GM21367 (cell line): ENCODE data around the gene ARFRP1.

ENCODE experiments used
- ATAC-seq: cut with Tn5 transposase; IDR thresholded peaks from one replicate; pipeline ENCODE4 v1.9.1; 2021; ENCODE audit not compliant: unreplicated experiment

ARFRP1 gene

DNA sequence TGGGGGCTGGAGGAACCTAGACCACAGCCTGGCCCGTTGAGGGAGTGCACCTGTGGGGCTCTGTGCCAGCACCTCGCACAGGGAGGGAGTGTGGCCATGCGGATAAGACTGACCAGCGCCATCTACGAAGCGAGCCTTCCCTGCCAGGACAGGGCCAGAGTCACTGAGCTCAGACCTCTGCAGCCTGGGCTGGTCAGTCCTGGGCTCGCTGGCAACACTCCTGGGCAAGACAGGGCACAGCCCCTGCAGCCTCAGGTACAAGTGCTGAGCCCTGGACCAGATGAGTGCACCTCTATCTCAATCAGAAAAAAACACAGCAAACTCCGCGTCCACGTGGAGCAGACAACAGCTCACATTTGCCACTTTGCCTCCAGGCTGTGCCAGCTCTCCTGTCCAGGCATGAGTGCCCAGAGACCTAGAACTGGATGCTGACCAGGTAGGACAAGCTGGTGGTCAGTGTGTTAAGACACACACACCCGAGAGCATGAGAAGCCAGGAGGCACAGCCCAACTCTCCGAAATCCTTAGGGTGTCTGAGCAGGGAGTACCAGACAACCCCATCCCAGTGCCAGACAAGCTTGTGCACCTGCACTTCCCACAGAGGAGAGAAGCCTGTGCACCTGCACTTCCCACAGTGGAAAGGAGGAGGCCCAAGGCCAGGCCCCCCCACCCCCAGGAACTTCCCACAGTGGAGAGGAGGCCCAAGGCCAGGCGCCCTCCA is 4.9 kb downstream of the ARFRP1 start:
- no peak for ATAC-seq

DNA sequence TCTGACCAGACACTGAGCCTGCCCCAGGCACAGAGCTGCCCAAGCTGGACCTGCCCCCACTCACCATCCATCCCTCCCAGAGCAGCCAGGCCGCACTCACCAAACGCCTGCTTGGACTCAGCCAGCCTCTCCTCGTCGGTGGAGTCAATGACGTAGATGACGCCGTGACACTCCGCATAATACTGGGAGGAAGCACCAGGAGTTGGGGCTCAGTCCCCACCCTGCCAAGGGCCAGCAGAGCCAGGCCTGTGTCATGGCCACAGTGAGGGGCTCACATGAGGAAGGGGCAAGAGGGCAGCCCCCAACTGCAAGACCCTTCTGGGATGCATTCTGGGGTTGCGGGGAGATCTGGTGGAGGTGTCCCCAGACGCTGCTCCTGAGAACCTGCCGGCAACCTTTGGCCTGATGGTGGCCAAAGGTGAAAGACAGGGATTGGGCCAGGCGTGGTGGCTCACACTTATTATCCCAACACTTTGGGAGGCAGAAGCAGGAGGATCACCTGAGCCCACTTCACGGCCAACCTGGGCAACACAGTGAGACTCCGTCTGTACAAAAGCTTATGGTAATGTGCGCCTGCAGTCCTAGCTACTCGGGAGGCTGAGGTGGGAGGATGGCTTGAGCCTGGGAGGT is 5.6 kb downstream of the ARFRP1 start:
- no peak for ATAC-seq

DNA sequence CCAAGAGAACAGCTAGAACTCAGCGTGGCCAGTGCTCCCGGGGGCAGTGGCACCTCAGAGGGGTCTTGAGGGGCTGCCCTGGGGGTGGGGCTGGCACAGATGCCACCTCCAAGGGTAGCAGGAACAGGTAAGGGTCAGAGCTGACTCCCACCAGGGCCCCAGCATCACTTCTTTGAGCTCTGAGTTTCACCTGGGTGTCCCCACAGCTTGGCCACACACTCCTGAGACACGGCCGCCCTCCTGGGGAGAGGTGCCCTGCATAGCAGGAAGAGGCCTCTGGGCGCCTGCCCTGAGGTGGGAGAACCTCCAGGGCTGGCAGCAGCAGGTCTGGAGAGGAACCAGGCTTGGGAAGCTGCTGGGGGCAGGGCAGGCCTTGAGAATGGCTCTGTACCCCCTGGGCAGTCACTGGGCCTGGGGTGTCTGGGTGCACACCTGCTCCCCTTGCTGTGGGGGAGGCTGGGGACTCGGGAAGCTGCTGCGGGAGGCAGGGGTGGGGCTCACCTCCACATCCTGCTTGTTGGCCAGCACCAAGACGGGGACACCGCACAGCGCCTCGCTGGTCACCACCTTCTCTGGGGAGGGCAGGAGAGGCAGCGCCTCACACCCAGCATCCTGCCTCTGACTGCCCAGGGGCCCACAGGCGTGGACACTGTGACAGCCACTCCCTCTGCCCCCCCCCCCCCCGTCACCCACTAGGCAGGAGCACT is 6.3 kb downstream of the ARFRP1 start:
- no peak for ATAC-seq

DNA sequence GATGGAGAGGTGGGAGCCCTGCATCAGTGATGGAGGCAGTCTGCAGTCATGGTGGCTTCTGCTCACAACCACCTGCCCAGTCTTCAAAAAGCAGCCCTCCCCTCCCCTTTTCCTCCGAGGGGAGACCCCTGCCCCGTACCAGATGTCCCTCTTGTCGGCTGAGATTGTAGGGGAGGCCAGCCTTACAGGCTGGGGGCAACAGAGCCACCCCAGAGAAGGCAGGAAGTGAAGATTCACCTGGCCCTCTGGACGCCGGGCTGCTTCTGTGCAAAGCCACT is 6.8 kb downstream of the ARFRP1 start:
- no peak for ATAC-seq

DNA sequence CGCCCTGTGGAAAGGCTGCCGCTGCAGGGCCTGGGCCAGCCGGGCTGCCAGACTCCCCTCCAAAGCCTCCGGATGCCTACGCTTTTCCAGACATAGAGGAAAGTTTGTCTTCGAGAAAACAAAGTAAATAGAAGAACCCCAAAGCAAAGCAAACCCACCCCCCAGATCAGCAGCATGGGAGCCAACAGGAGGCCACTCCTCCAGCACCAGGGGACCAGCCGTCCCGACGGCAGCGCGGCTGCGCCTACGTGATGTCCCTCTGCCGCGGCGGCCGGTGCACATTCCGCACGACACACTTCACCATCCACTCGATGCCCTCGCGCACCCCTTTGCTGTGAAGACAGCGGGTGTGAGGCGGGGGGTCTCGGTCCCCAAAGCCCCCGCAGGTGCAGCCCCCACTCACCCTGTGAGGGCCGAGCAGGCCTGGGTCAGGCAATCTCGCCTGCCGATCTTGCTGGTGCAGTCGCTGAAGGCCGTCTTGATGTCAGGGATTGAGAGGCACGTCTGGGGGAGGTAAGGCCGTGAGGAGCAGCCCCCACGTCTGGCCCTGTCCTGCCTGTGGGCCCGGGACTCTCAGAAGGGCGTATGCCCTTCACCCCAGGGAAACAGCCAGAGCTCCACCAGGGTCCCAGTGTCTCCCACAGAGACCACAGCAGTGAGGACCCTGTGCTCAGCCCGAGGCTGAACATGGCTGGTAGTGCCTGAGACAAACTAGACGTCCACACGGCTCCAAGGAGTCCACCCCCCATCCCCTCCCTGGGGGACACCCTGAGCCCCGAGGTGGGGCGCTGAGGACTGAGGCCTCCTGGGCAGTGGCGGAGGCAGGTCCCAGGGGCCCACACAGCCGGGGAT is 7.4 kb downstream of the ARFRP1 start:
- ATAC-seq = no peak

DNA sequence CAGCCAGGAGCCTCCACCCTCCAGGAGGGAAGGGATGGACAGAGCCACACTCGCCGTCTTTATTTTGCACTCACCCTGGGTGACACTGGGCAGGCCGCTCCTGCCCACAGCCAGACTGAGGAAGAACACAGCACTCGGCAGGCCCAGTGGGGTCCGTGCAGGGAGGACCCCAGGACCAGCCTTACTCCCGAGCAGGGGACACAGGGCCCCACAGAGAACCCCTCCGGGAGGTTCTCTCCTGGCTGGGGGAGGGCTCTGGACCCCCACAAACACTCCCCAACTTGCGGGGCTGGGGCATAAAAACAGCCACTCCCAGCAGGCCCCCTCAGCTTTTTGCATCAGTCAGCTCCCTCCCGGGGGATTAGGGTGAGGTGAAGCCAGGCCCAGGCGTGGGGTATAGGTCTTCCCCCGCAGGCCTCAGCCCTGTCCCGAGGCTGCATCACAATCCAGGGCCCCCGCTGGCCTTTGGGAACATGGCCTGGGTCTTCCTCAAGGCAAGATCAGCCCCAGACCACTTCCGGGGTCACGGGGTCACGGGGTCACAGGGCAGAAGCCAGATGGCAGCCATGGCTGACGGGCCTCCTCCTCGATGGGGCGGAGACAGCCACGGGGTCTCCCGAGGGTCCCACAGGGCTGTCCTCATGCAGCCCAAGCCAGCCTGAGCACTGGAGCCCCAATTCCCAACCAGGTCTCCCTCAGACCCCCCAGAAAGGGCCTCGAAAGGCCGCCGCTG is 8.1 kb downstream of the ARFRP1 start:
- ATAC-seq = no peak

DNA sequence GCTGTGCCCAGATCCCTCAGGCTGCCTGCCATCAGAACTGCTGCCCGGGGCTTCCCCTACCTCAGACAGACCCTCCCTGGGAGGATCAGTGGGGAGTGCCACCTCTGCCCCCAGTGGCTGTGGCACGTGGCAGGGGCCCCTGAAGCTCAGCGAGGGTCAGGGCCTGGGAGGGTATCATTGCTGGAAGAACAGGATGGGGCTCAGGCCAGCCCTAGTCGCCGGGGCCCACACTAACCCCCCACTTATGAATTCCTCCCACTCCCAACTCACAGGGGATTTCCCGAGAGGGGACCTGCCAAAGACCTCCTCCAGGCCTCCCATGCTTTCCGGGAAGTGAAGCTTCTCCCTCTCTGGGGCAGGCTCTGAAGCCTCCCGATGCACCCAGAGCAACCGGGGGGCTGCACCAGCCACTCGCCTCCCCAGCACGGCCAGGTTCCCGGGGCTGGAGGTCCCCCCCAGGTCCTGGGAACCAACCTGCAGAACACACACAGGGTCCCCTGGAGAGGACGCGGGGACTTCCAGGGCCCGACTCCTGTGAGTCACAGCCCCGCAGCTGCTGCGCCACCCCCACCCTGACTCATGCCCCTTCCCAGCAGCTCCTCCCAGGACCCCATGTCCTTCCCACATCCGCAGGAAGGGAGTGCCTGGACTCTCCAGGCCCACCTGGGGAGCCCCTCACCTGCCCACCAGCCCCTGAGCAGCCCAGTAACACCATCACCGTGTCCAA is 8.9 kb downstream of the ARFRP1 start:
- no peak for ATAC-seq

DNA sequence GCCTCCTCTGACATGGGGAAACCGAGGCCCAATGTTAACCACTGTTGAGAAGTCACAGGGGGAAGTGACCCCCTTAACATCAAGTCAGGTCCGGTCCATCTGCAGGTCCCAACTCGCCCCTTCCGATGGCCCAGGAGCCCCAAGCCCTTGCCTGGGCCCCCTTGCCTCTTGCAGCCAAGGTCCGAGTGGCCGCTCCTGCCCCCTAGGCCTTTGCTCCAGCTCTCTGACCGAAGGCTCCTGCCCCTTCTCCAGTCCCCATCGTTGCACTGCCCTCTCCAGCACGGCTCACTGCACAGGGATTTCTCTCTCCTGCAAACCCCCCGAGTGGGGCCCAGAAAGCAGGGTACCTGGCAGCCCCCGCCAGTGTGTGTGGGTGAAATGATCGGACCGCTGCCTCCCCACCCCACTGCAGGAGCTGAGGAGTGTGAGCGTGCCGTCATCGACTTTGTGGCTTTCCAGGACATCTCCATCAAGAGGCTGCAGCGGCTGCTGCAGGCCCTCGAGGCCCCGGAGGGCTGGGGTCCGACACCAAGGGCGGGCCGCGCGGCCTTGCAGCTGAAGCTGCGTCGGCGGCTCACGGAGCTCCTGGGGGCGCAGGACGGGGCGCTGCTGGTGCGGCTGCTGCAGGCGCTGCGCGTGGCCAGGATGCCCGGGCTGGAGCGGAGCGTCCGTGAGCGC is 9.8 kb downstream of the ARFRP1 start:
- no peak for ATAC-seq

DNA sequence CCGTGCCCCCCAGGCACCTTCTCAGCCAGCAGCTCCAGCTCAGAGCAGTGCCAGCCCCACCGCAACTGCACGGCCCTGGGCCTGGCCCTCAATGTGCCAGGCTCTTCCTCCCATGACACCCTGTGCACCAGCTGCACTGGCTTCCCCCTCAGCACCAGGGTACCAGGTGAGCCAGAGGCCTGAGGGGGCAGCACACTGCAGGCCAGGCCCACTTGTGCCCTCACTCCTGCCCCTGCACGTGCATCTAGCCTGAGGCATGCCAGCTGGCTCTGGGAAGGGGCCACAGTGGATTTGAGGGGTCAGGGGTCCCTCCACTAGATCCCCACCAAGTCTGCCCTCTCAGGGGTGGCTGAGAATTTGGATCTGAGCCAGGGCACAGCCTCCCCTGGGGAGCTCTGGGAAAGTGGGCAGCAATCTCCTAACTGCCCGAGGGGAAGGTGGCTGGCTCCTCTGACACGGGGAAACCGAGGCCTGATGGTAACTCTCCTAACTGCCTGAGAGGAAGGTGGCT is 10.4 kb downstream of the ARFRP1 start:
- ATAC-seq = no peak

DNA sequence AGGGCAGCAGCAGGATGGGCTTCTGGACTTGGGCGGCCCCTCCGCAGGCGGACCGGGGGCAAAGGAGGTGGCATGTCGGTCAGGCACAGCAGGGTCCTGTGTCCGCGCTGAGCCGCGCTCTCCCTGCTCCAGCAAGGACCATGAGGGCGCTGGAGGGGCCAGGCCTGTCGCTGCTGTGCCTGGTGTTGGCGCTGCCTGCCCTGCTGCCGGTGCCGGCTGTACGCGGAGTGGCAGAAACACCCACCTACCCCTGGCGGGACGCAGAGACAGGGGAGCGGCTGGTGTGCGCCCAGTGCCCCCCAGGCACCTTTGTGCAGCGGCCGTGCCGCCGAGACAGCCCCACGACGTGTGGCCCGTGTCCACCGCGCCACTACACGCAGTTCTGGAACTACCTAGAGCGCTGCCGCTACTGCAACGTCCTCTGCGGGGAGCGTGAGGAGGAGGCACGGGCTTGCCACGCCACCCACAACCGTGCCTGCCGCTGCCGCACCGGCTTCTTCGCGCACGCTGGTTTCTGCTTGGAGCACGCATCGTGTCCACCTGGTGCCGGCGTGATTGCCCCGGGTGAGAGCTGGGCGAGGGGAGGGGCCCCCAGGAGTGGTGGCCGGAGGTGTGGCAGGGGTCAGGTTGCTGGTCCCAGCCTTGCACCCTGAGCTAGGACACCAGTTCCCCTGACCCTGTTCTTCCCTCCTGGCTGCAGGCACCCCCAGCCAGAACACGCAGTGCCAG is 11.0 kb downstream of the ARFRP1 start, which contains the start of gene TNFRSF6B:
TNFRSF6B (plus strand) TSS at position 25 of the 729 bp plus-strand sequence; CDS start at position 141, 116 bp downstream.
- ATAC-seq = no peak

DNA sequence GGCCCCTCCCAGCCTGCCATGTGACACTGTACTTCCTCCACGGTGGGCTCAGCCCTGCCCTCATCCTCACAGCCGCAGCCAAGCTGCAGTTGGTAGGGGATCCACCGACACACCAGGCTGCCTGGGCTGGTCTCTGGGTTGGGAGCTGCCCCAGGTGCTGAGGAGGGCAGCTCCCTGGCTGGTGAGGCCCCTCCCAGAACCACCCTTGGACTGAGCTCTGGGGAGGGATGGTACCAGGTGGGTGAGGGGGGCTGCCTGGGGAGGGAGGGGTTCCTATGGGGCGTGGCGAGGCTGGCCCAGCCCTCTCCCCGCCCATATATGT is 11.5 kb downstream of the ARFRP1 start:
- no peak for ATAC-seq

DNA sequence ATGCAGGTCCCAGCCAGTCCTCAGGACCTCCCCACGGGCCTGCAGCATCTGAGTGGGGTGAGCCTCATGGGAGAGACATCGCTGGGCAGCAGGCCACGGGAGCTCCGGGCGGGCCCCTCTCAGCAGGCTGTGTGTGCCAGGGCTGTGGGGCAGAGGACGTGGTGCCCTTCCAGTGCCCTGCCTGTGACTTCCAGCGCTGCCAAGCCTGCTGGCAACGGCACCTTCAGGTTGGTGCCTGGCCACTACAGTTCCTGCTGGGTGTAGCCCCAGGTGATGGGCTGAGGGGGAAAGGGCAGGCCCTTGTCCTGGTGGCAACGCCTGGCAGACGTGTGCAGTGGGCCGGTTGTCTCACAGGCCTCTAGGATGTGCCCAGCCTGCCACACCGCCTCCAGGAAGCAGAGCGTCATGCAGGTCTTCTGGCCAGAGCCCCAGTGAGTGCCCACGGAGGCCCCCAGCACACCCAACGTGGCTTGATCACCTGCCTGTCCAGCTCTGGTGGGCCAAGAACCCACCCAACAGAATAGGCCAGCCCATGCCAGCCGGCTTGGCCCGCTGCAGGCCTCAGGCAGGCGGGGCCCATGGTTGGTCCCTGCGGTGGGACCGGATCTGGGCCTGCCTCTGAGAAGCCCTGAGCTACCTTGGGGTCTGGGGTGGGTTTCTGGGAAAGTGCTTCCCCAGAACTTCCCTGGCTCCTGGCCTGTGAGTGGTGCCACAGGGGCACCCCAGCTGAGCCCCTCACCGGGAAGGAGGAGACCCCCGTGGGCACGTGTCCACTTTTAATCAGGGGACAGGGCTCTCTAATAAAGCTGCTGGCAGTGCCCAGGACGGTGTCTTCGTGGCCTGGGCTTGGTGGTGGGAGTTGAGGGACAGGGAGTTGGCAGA is 12.1 kb downstream of the ARFRP1 start:
- ATAC-seq = no peak

DNA sequence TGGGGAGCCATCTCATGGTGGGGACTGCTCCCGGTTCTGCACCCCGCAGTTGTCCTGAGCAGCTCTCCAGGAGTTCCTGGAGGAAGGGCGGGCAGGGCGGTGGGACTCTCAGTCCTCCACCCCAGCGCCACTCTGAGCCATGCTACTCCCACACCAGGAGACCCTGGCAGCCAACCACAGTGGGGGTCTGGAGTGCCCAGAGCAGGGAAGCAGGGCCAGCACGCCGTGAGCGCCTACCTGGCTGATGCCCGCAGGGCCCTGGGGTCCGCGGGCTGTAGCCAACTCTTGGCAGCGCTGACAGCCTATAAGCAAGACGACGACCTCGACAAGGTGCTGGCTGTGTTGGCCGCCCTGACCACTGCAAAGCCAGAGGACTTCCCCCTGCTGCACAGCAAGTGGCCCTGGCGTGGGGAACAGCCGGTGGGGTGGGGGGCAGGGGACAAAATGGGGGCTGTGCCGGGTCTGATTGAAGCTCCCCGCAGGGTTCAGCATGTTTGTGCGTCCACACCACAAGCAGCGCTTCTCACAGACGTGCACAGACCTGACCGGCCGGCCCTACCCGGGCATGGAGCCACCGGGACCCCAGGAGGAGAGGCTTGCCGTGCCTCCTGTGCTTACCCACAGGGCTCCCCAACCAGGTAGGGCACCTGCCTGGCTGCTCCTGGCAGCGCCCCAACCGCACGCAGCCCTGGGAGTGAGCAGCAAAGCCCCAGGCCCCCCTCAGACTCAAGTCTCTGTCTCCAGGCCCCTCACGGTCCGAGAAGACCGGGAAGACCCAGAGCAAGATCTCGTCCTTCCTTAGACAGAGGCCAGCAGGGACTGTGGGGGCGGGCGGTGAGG is 13.0 kb downstream of the ARFRP1 start:
- no peak for ATAC-seq

DNA sequence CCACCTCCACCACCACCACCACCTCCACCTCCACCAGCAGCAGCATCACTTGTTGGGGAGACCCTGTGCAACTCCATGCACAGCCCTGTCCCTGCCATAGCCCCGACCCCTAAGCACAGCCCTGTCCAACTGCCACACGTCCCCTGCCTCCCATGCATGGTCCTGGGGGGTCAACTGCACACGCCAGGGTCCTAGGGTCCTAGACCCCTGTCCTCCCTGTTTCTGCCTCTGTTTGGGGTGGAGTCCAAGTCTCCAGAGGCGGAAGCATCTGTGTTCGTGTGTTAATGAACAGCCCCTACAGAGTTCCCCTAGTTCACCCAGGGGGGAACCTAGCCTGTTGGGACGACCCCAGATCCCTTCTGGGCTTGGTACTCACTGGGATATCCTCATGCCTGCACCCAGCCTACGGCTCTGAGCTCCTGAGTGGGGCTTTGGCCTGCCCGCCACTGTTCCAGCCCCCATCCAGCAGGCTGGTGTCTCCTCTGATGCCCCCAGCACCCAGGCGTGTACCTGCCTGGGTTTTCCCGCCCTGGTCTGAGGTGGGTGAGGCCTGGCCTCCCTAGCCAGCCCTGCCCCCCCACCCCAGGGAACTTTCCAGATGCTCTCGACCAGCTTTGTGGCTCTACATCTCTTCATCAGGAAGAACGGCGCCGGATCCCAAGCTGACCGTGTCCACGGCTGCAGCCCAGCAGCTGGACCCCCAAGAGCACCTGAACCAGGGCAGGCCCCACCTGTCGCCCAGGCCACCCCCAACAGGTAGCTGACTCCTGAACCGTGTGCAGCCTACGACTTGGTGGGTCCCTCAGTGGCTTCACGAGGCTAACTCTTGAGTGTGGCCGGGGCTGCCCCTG is 13.8 kb downstream of the ARFRP1 start:
- ATAC-seq = no peak

DNA sequence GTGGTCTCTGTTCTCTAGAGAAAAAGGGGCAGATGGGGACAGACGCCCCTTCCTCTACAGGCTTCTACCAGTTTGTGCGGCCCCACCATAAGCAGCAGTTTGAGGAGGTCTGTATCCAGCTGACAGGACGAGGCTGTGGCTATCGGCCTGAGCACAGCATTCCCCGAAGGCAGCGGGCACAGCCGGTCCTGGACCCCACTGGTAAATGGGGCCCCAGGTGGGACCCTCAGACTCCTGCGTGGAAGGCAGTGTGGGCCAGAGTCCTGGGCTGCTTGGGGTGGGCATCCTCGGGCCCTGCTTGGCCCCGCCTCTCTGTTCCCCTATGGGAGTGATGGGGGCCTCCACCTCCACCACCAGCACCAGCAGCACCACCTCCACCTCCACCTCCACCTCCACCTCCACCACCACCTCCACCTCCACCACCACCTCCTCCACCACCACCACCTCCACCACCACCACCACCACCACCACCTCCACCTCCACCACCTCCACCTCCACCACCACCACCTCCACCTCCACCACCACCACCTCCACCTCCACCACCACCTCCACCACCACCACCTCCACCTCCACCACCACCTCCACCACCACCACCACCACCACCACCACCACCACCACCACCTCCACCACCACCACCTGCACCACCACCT is 14.6 kb downstream of the ARFRP1 start:
- ATAC-seq = no peak
